T-cell (primary cell): ENCODE results near the gene CPZ. TPM values are rescaled to one million over a fixed set of nuclear protein-coding genes. Genes with fewer than 3 reads are reported as not detected.

ENCODE experiments used
- ATAC-seq, 4 experiments: fragments of 200-7000 bp in 3 of 4; fragments of 150-1000 bp in 1 of 4; cut with Tn5 transposase; replicated peaks in 1 of 4; 1 replicate in 3 of 4; 2 replicates in 1 of 4; pipeline ENCODE4 v1.10.0; 2021; ENCODE audit warnings: moderate library complexity in 3 of 4, mild to moderate bottlenecking in 2 of 4, moderate number of reproducible peaks in 1 of 4
- CTCF ChIA-PET, 2 donors: fragments of 300-600 bp; sonication (Branson Sonifier 250); formaldehyde crosslinking; loops; one replicate each; lab custom pipeline; 2022; ENCODE audit warnings: antibody characterized with exemption in 2 of 2; lab: Charles Lee
- POLR2A ChIA-PET, 2 donors: fragments of 300-600 bp; sonication (Branson Sonifier 250); formaldehyde crosslinking; loops; one replicate each; lab custom pipeline; 2022; ENCODE audit warnings: antibody characterized with exemption in 2 of 2; lab: Charles Lee
- DNase-seq, 35 experiments: peaks; one replicate each; pipeline versions ENCODE4 v3.0.0 to v3.0.0-alpha.2; 2013 to 2023
- H3K27ac ChIP-seq: one replicate; pipeline ENCODE4 v1.5.1; 2013; ENCODE audit warnings: low read length
- H3K27me3 ChIP-seq, 2 experiments: replicated peaks in 1 of 2; 1 replicate in 1 of 2; 2 replicates in 1 of 2; pipeline versions ENCODE4 v1.6.1 to v1.7.0; 2013; ENCODE audit warnings: low read length in 1 of 2, mixed read lengths in 1 of 2; ENCODE audit not compliant: control insufficient read depth in 2 of 2, insufficient read depth in 2 of 2; ENCODE audit errors: extremely low read depth in 1 of 2
- H3K36me3 ChIP-seq, 2 donors: 1 replicate in 1 of 2; 2 replicates in 1 of 2; pipeline versions ENCODE4 v1.6.1 to v1.7.0; 2013; ENCODE audit warnings: low read length in 1 of 2; ENCODE audit not compliant: control insufficient read depth in 2 of 2, insufficient read depth in 1 of 2; ENCODE audit errors: extremely low read depth in 1 of 2
- H3K4me1 ChIP-seq, 2 experiments: 1 replicate in 1 of 2; 2 replicates in 1 of 2; pipeline versions ENCODE4 v1.6.1 to v1.7.0; 2013; ENCODE audit warnings: low read length in 2 of 2, mixed read lengths in 1 of 2; ENCODE audit not compliant: insufficient read depth in 2 of 2, control insufficient read depth in 1 of 2; ENCODE audit errors: extremely low read depth in 1 of 2
- H3K4me3 ChIP-seq, 2 donors: 1 replicate in 1 of 2; 2 replicates in 1 of 2; pipeline versions ENCODE4 v1.5.1 to v1.7.0; 2013; ENCODE audit warnings: mild to moderate bottlenecking in 2 of 2, low read length in 1 of 2, moderate library complexity in 1 of 2; ENCODE audit not compliant: control insufficient read depth in 1 of 2; ENCODE audit errors: extremely low read depth in 1 of 2
- H3K9me3 ChIP-seq: 2 replicates; pipeline ENCODE4 v1.7.0; 2013
- H3K27ac Mint-ChIP-seq, 2 donors: one replicate each; pipeline ENCODE4 v1.8.0; 2020 to 2021; ENCODE audit warnings: mild to moderate bottlenecking in 2 of 2, mixed read lengths in 2 of 2
- H3K27me3 Mint-ChIP-seq, 2 donors: one replicate each; pipeline ENCODE4 v1.8.0; 2021 to 2022; ENCODE audit warnings: mixed read lengths in 2 of 2
- H3K36me3 Mint-ChIP-seq: one replicate; pipeline ENCODE4 v1.8.0; 2021; ENCODE audit warnings: mixed read lengths
- H3K4me1 Mint-ChIP-seq, 3 donors: one replicate each; pipeline ENCODE4 v1.8.0; 2020 to 2022; ENCODE audit warnings: mixed read lengths in 3 of 3, mild to moderate bottlenecking in 1 of 3
- H3K4me3 Mint-ChIP-seq, 3 donors: one replicate each; pipeline ENCODE4 v1.8.0; 2020 to 2022; ENCODE audit warnings: mild to moderate bottlenecking in 3 of 3, mixed read lengths in 3 of 3, moderate library complexity in 3 of 3
- H3K9me3 Mint-ChIP-seq, 3 donors: one replicate each; pipeline ENCODE4 v1.8.0; 2020 to 2022; ENCODE audit warnings: mixed read lengths in 3 of 3
- WGBS: methylation state at CpG from one replicate; pipeline ENCODE4 v1.1.5; 2013; ENCODE audit warnings: missing lambda C conversion rate; ENCODE audit not compliant: insufficient coverage; 5-methylcytosine and 5-hydroxymethylcytosine counted together
- total RNA-seq, 35 experiments: library from RNA in 6 of 35; stranded (reverse) in 6 of 35; fragments of 120-200 nt in 1 of 35; gene quantifications; one replicate each; pipeline versions ENCODE4 v1.2.1 to v1.2.4 and lab custom pipeline; 2013 to 2026

The CPZ gene
- total RNA-seq, 5 donors from 2014 or later (not counting 1 experiment from before 2014, with no cell fraction given): 0.18 to 0.32 TPM; not detected in 3

- Mint-ChIP-seq H3K4me3 (no peak overlapping the region), H3K36me3 (no peaks in the 10 kb centered on the region), H3K27ac (no peak overlapping the region), H3K4me1 (no peaks in the 10 kb centered on the region), H3K27me3 (peaks cover 19 to 28% of the 10 kb centered on the region in 2 donors), H3K9me3 (no peaks in the 10 kb centered on the region)
- ChIA-PET CTCF (no interaction called here), POLR2A (no interaction called here)
- 71% methylated on average over 5 of the region's 9 CpGs for WGBS
- no peaks in the 10 kb centered on the region for H3K4me1 ChIP-seq
- no peaks in the 10 kb centered on the region for H3K36me3 ChIP-seq
- no peak for ATAC-seq
- no peak overlapping the region for H3K4me3 ChIP-seq
- no peak overlapping the region for H3K27ac ChIP-seq
- DNase-seq: no peak
- H3K27me3 ChIP-seq: peaks cover 3 to 55% of the 10 kb centered on the region in 2 experiments
- H3K9me3 ChIP-seq: no peaks in the 10 kb centered on the region
These were observed 9.5 kb upstream of the CPZ start for GRCh38 chr4:8582941-8583654.

GRCh38 chr4:8583655-8584025 is 8.9 kb upstream of the CPZ start:
- Mint-ChIP-seq H3K4me3 (no peak overlapping the region), H3K27me3 (peaks cover 19 to 27% of the 10 kb centered on the region in 2 donors), H3K36me3 (no peaks in the 10 kb centered on the region), H3K9me3 (no peaks in the 10 kb centered on the region), H3K4me1 (no peaks in the 10 kb centered on the region), H3K27ac (no peak overlapping the region)
- DNase-seq (no peak), ATAC-seq (no peak)
- 100% methylated on average over 1 of the region's 4 CpGs for WGBS
- Histone ChIP-seq H3K4me1 (no peaks in the 10 kb centered on the region), H3K27me3 (peaks cover 3 to 57% of the 10 kb centered on the region in 2 experiments), H3K4me3 (no peak overlapping the region), H3K27ac (no peak overlapping the region), H3K9me3 (no peaks in the 10 kb centered on the region), H3K36me3 (no peaks in the 10 kb centered on the region)
- ChIA-PET CTCF (no interaction called here), POLR2A (no interaction called here)

GRCh38 chr4:8585186-8585585 is 7.4 kb upstream of the CPZ start:
- ATAC-seq: no peak
- 51% methylated on average over 4 of the region's 6 CpGs for WGBS

GRCh38 chr4:8585721-8586212 is 6.8 kb upstream of the CPZ start:
- no peaks in the 10 kb centered on the region for H3K4me1 Mint-ChIP-seq
- H3K27me3 ChIP-seq: peaks cover 1 to 57% of the 10 kb centered on the region in 2 experiments
- no peak overlapping the region for H3K4me3 ChIP-seq
- 29% methylated on average over 1 of the region's 7 CpGs for WGBS
- no peaks in the 10 kb centered on the region for H3K4me1 ChIP-seq
- POLR2A ChIA-PET: no interaction called here
- no peak overlapping the region for H3K4me3 Mint-ChIP-seq
- H3K27me3 Mint-ChIP-seq: peaks cover 17 to 26% of the 10 kb centered on the region in 2 donors
- H3K27ac ChIP-seq: no peak overlapping the region
- no peaks in the 10 kb centered on the region for H3K36me3 Mint-ChIP-seq
- no peak overlapping the region for H3K27ac Mint-ChIP-seq
- no peak for ATAC-seq
- no peaks in the 10 kb centered on the region for H3K36me3 ChIP-seq
- CTCF ChIA-PET: no interaction called here
- no peak for DNase-seq
- no peaks in the 10 kb centered on the region for H3K9me3 ChIP-seq
- H3K9me3 Mint-ChIP-seq: no peaks in the 10 kb centered on the region

More at GRCh38 chr4:8585186-8585585, 7.4 kb upstream of the CPZ start:
- Mint-ChIP-seq H3K4me3 (no peak overlapping the region), H3K4me1 (no peaks in the 10 kb centered on the region), H3K27ac (no peak overlapping the region), H3K9me3 (no peaks in the 10 kb centered on the region), H3K36me3 (no peaks in the 10 kb centered on the region), H3K27me3 (peaks cover 13 to 20% of the 10 kb centered on the region in 2 donors)
- H3K9me3 ChIP-seq: no peaks in the 10 kb centered on the region
- no peaks in the 10 kb centered on the region for H3K4me1 ChIP-seq
- DNase-seq: no peak
- POLR2A ChIA-PET: no interaction called here
- peaks cover 2 to 57% of the 10 kb centered on the region in 2 experiments for H3K27me3 ChIP-seq
- no peaks in the 10 kb centered on the region for H3K36me3 ChIP-seq
- CTCF ChIA-PET: no interaction called here
- no peak overlapping the region for H3K27ac ChIP-seq
- no peak overlapping the region for H3K4me3 ChIP-seq

GRCh38 chr4:8586246-8586645 is 6.3 kb upstream of the CPZ start:
- Histone ChIP-seq H3K36me3 (no peaks in the 10 kb centered on the region), H3K4me3 (no peak overlapping the region), H3K4me1 (no peaks in the 10 kb centered on the region), H3K9me3 (no peaks in the 10 kb centered on the region), H3K27ac (no peak overlapping the region), H3K27me3 (peaks cover 0 to 60% of the 10 kb centered on the region in 2 experiments)
- H3K4me3 Mint-ChIP-seq: no peak overlapping the region
- no peaks in the 10 kb centered on the region for H3K9me3 Mint-ChIP-seq
- POLR2A ChIA-PET: no interaction called here
- DNase-seq (no peak), ATAC-seq (no peak)
- H3K36me3 Mint-ChIP-seq: no peaks in the 10 kb centered on the region
- no peak overlapping the region for H3K27ac Mint-ChIP-seq
- CTCF ChIA-PET: no interaction called here
- no peaks in the 10 kb centered on the region for H3K4me1 Mint-ChIP-seq
- H3K27me3 Mint-ChIP-seq: peaks cover 20 to 30% of the 10 kb centered on the region in 2 donors
- 56% methylated on average over 5 of the region's 5 CpGs for WGBS

- no peak overlapping the region for H3K4me3 Mint-ChIP-seq
These were observed 5.7 kb upstream of the CPZ start for GRCh38 chr4:8586671-8587468.

More at GRCh38 chr4:8586671-8587468, 5.7 kb upstream of the CPZ start:
- H3K27me3 Mint-ChIP-seq: peaks cover 26 to 36% of the 10 kb centered on the region in 2 donors
- Histone ChIP-seq H3K4me3 (no peak overlapping the region), H3K27ac (no peak overlapping the region), H3K27me3 (peaks cover 0 to 66% of the 10 kb centered on the region in 2 experiments), H3K4me1 (no peaks in the 10 kb centered on the region), H3K36me3 (no peaks in the 10 kb centered on the region), H3K9me3 (no peaks in the 10 kb centered on the region)
- WGBS: 81% methylated on average over 37 of the region's 37 CpGs
- H3K36me3 Mint-ChIP-seq: no peaks in the 10 kb centered on the region
- POLR2A ChIA-PET: no interaction called here
- H3K4me1 Mint-ChIP-seq: no peaks in the 10 kb centered on the region
- H3K27ac Mint-ChIP-seq: no peak overlapping the region
- DNase-seq (no peak), ATAC-seq (no peak)
- no peaks in the 10 kb centered on the region for H3K9me3 Mint-ChIP-seq
- CTCF ChIA-PET: no interaction called here
